ENCODE results near the gene FANK1. TPM values are rescaled to one million over a fixed set of nuclear protein-coding genes. Genes with fewer than 3 reads are reported as not detected.

Gene FANK1
- total RNA-seq, 1 experiment from 2014 or later, result 1.4 TPM

- POLR2A ChIA-PET (ENCODE audit: low non-redundant PET), result no interaction called here
- peak; percentile 25 for DNase-seq (ENCODE audit: low spot score)
- Histone ChIP-seq H3K27me3 (replicated peaks; ENCODE audit: insufficient read depth, low read depth, low read length, poor library complexity) (no peaks in the 10 kb centered on the region), H3K9me3 (ENCODE audit: low read depth, low read length, poor library complexity, severe bottlenecking) (no peaks in the 10 kb centered on the region), H3K4me1 (ENCODE audit: insufficient read depth, low read length, poor library complexity, severe bottlenecking) (no peaks in the 10 kb centered on the region), H3K4me3 (ENCODE audit: low read depth, low read length, poor library complexity, severe bottlenecking) (no peak overlapping the region), H3K27ac (ENCODE audit: low read depth, low read length, poor library complexity, severe bottlenecking) (no peak overlapping the region), H3K36me3 (ENCODE audit: insufficient read depth, low read length, poor library complexity, severe bottlenecking) (no peaks in the 10 kb centered on the region)
- intact Hi-C loops (cut with micrococcal nuclease; ENCODE audit: unreplicated experiment), result no loop called here
- TF ChIP-seq CTCF (conservative IDR thresholded peaks at IDR 0.05; ENCODE audit: low read depth, low read length) (peak; percentile 58), EZH2 (IDR thresholded peaks at IDR 0.05; ENCODE audit: borderline replicate concordance, low read depth, low read length, poor library complexity, severe bottlenecking) (no peak)
- no TSS peak for BruUV-seq (replicated peaks)
- CTCF ChIA-PET, result no interaction called here
Measured at GRCh38 chr10:125976960-125977605, 80.7 kb downstream of the FANK1 start.

GRCh38 chr10:125979976-125980375, 83.6 kb downstream of the FANK1 start:
- no peak overlapping the region for H3K27ac ChIP-seq (ENCODE audit: low read depth, low read length, poor library complexity, severe bottlenecking)
- no peaks in the 10 kb centered on the region for H3K27me3 ChIP-seq (replicated peaks; ENCODE audit: insufficient read depth, low read depth, low read length, poor library complexity)
- TF ChIP-seq CTCF (conservative IDR thresholded peaks at IDR 0.05; ENCODE audit: low read depth, low read length) (no peak), EZH2 (IDR thresholded peaks at IDR 0.05; ENCODE audit: borderline replicate concordance, low read depth, low read length, poor library complexity, severe bottlenecking) (no peak)
- no peak overlapping the region for H3K4me3 ChIP-seq (ENCODE audit: low read depth, low read length, poor library complexity, severe bottlenecking)
- no peak for DNase-seq (ENCODE audit: low spot score)
- H3K4me1 ChIP-seq (ENCODE audit: insufficient read depth, low read length, poor library complexity, severe bottlenecking), result no peaks in the 10 kb centered on the region
- CTCF ChIA-PET, result interaction anchor here (0.6 to 2.7 kb wide), 2 partner anchors 145 to 524 kb away, joined by 8 to 11 read pairs; no protein-coding TSS in a partner anchor
- no peaks in the 10 kb centered on the region for H3K36me3 ChIP-seq (ENCODE audit: insufficient read depth, low read length, poor library complexity, severe bottlenecking)
- intact Hi-C loops (cut with micrococcal nuclease; ENCODE audit: unreplicated experiment), result no loop called here
- no TSS peak for BruUV-seq (replicated peaks)
- H3K9me3 ChIP-seq (ENCODE audit: low read depth, low read length, poor library complexity, severe bottlenecking), result no peaks in the 10 kb centered on the region
- POLR2A ChIA-PET (ENCODE audit: low non-redundant PET), result no interaction called here

- POLR2A ChIA-PET (ENCODE audit: low non-redundant PET), result no interaction called here
- BruUV-seq (replicated peaks), result no TSS peak
- CTCF ChIA-PET, result interaction anchor here (0.6 to 2.7 kb wide), 2 partner anchors 144 to 523 kb away, joined by 8 to 11 read pairs; no protein-coding TSS in a partner anchor
- intact Hi-C loops (cut with micrococcal nuclease; ENCODE audit: unreplicated experiment), result no loop called here
- no peaks in the 10 kb centered on the region for H3K27me3 ChIP-seq (replicated peaks; ENCODE audit: insufficient read depth, low read depth, low read length, poor library complexity)
- H3K9me3 ChIP-seq (ENCODE audit: low read depth, low read length, poor library complexity, severe bottlenecking), result no peaks in the 10 kb centered on the region
- no peak for DNase-seq (ENCODE audit: low spot score)
- H3K4me3 ChIP-seq (ENCODE audit: low read depth, low read length, poor library complexity, severe bottlenecking), result no peak overlapping the region
- H3K36me3 ChIP-seq (ENCODE audit: insufficient read depth, low read length, poor library complexity, severe bottlenecking), result no peaks in the 10 kb centered on the region
- no peak overlapping the region for H3K27ac ChIP-seq (ENCODE audit: low read depth, low read length, poor library complexity, severe bottlenecking)
- no peaks in the 10 kb centered on the region for H3K4me1 ChIP-seq (ENCODE audit: insufficient read depth, low read length, poor library complexity, severe bottlenecking)
- no peak for TF ChIP-seq CTCF (conservative IDR thresholded peaks at IDR 0.05; ENCODE audit: low read depth, low read length)
- TF ChIP-seq EZH2 (IDR thresholded peaks at IDR 0.05; ENCODE audit: borderline replicate concordance, low read depth, low read length, poor library complexity, severe bottlenecking), result no peak
Measured at GRCh38 chr10:125980521-125981035, 84.2 kb downstream of the FANK1 start.
